Tibial artery (tissue), 4 donors: ENCODE results near the gene CIDEA.

Experiments
- DNase-seq, 2 donors: peaks; one replicate each; pipeline ENCODE4 v3.0.0-alpha.2; 2019
- H3K27ac ChIP-seq, 2 donors: fragments of 200-600 bp; sonication (generic) in 1 of 2; 1 replicate in 1 of 2; 2 replicates in 1 of 2; pipeline ENCODE4 v1.5.1; 2018 to 2019; ENCODE audit warnings: mild to moderate bottlenecking in 1 of 2
- H3K27me3 ChIP-seq, 2 donors: fragments of 200-600 bp; sonication (generic) in 1 of 2; one replicate each; pipeline versions ENCODE4 v1.5.1 to v1.6.0; 2016 to 2019
- H3K36me3 ChIP-seq, 3 donors: fragments of 200-600 bp; sonication (generic) in 2 of 3; one replicate each; pipeline ENCODE4 v1.5.1; 2016 to 2019; ENCODE audit warnings: mild to moderate bottlenecking in 2 of 3
- H3K4me1 ChIP-seq, 4 donors: fragments of 200-600 bp; sonication (generic) in 2 of 4; 1 replicate in 3 of 4; 2 replicates in 1 of 4; pipeline ENCODE4 v1.5.1; 2016 to 2019
- H3K4me3 ChIP-seq, 2 donors: fragments of 200-600 bp; sonication (generic) in 1 of 2; 1 replicate in 1 of 2; 2 replicates in 1 of 2; pipeline ENCODE4 v1.5.1; 2018 to 2019; ENCODE audit warnings: mild to moderate bottlenecking in 2 of 2
- H3K9me3 ChIP-seq, 3 donors: fragments of 200-600 bp; sonication (generic) in 1 of 3; one replicate each; pipeline ENCODE4 v1.5.1; 2016 to 2019
- CTCF ChIP-seq, 2 experiments: fragments of 200-600 bp in 1 of 2; fragments of 450-650 bp in 1 of 2; IDR thresholded peaks; one replicate each; pipeline ENCODE4 v1.5.1; 2017 to 2019; ENCODE audit warnings: antibody characterized with exemption in 2 of 2, mild to moderate bottlenecking in 1 of 2, moderate library complexity in 1 of 2
- intact Hi-C: fragments of 100-400 bp; cut with DNase I; formaldehyde crosslinking; loops from one replicate; pipeline ENCODE4 v1.15.0; 2023; ENCODE audit warnings: low total_unique reads

CIDEA gene

GRCh38 chr18:12305930-12306629 lies 51.9 kb downstream of the CIDEA start:
- Histone ChIP-seq H3K36me3 (peaks cover 0 to 7% (median 7%) of the 10 kb centered on the region in 3 donors), H3K4me1 (peaks cover 0 to 38% (median 27%) of the 10 kb centered on the region in 4 donors), H3K27me3 (no peaks in the 10 kb centered on the region), H3K27ac (peak overlapping the region in 1 of 2 donors; percentile 98), H3K4me3 (peak overlapping the region; percentile 82 to 88), H3K9me3 (no peaks in the 10 kb centered on the region)
- TF ChIP-seq CTCF (IDR thresholded peaks at IDR 0.05): no peak
- peak in 1 of 2 donors; percentile 60 for DNase-seq
- intact Hi-C loops: loop anchor here (5.0 kb wide), 1 partner anchor 34 kb away; no protein-coding TSS in a partner anchor

GRCh38 chr18:12306752-12307700 lies 52.9 kb downstream of the CIDEA start:
- Histone ChIP-seq H3K36me3 (peaks cover 4 to 17% (median 16%) of the 10 kb centered on the region in 3 donors), H3K4me1 (peaks cover 0 to 39% (median 27%) of the 10 kb centered on the region in 4 donors), H3K9me3 (peaks cover 0 to 3% (median 0%) of the 10 kb centered on the region in 3 donors), H3K27ac (peak overlapping the region; percentile 98), H3K27me3 (no peaks in the 10 kb centered on the region), H3K4me3 (peak overlapping the region; percentile 82 to 88)
- no peak for TF ChIP-seq CTCF (IDR thresholded peaks at IDR 0.05)
- peak; percentile 73 to 87 for DNase-seq
- intact Hi-C loops: loop anchor here (5.0 kb wide), 1 partner anchor 35 kb away; no protein-coding TSS in a partner anchor

- Histone ChIP-seq H3K4me1 (peaks cover 0 to 39% (median 27%) of the 10 kb centered on the region in 4 donors), H3K9me3 (peaks cover 0 to 9% (median 0%) of the 10 kb centered on the region in 3 donors), H3K27me3 (no peaks in the 10 kb centered on the region), H3K4me3 (peak within 1 kb of the TSS; percentile 82 to 88), H3K27ac (peak within 1 kb of the TSS; percentile 98), H3K36me3 (peaks cover 11 to 23% (median 23%) of the 10 kb centered on the region in 3 donors)
- peak in 1 of 2 experiments; percentile 18 for TF ChIP-seq CTCF (IDR thresholded peaks at IDR 0.05)
- peak; percentile 61 to 89 for DNase-seq
- intact Hi-C loops: loop anchor here (5.0 kb wide), 1 partner anchor 36 kb away; no protein-coding TSS in a partner anchor
Observed at GRCh38 chr18:12307701-12308385, 53.7 kb downstream of the CIDEA start, which contains the start of gene TUBB6. TSS of gene TUBB6 (plus strand) at chr18:12308241. CDS start at chr18:12308293, 52 bp downstream.

GRCh38 chr18:12308386-12309100 lies 54.4 kb downstream of the CIDEA start:
- H3K27me3 ChIP-seq: no peaks in the 10 kb centered on the region
- H3K4me1 ChIP-seq: peaks cover 0 to 45% (median 30%) of the 10 kb centered on the region in 4 donors
- peak; percentile 89 to 94 for DNase-seq
- H3K4me3 ChIP-seq: peak overlapping the region; percentile 82 to 88
- intact Hi-C loops: loop anchor here (5.0 kb wide), 1 partner anchor 36 kb away; no protein-coding TSS in a partner anchor
- peak overlapping the region; percentile 98 for H3K27ac ChIP-seq
- H3K36me3 ChIP-seq: peaks cover 14 to 28% (median 28%) of the 10 kb centered on the region in 3 donors
- TF ChIP-seq CTCF (IDR thresholded peaks at IDR 0.05): no peak
- H3K9me3 ChIP-seq: peaks cover 0 to 9% (median 0%) of the 10 kb centered on the region in 3 donors
